HL-60/S4 (cell line): ENCODE data around the gene CCM2.

ENCODE experiments used
- in situ Hi-C: fragments of 300-500 bp; cut with MboI; formaldehyde crosslinking; loops from 2 replicates; pipeline ENCODE4 v1.14.3; 2022; ENCODE audit warnings: low sequenced_read_pairs

Gene CCM2

DNA sequence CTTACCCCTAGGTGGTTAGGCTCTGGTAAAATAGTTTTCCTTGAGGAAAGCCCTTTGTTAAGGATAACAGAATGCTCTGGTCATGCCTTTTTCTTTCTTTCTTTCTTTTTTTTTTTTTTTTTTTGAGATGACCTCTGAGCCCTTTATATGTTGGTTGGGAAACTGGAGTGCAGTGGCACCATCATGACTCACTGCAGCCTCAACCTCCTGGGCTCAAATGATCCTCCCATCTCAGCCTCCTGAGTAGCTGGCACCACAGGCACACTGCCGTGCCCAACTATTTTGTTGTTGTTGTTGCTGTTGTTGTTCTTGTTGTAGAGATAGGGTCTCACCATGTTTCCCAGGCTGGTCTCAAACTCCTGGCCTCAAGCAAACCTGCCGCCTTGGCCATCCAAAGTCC is 61.4 kb downstream of the CCM2 start:
- in situ Hi-C loops: no loop called here

DNA sequence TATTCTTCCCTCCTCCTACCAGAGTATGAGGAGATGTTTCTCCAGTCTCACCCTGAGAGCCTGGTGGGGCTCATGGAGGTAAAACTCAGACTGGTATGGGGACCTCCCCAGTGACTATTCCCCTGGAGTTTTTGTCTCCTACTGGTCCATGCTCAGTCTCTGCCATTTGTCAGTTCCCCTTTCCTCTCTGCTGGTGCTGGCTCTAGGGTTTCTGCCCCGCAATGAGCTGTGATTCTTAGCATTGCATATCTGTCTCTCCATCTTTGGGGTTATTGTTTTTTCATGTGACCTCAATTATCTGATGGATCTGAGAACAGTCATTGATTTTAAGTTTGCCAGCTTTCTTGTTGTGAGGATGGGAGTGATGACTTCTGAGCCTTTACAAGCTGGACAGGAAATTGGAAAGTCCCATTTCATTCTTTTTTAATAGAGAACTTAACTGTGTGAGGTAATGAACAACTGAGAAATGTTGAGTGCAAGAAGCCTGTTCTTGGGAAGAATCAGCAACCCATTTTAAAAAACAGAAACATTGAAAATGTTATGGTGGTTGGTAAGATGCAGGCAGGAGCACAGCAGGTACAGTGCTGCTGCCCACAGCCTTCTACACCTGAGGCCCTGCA is 61.9 kb downstream of the CCM2 start:
- in situ Hi-C loops: no loop called here

DNA sequence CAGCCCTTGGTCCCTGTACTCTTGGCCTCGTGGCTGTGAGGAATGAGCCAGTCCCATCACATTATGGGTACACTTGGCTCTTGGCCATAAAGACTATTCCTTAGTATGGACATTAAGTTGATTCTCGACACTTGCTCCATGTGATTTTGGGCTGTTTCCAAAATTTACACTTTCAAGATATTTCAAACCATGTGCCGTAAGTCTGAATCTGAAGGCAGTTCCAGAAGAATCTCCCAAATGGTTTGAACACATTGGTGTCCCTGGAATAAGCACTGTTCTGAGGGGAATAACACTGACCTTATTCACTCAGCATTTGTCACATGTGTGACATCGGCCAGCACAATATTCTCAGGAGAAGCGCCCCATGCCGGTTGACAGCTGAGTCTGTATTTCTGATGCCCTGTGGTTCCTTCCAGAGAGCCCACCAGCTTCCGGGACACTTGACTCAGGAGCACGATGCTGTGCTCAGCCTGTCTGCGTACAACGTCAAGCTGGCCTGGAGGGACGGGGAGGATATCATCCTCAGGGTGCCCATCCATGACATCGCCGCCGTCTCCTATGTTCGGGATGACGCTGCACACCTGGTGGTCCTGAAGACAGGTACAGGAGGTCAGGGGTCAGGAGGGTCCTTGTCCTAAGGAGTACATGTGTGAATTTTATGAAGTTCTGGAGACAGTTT is 64.2 kb downstream of the CCM2 start:
- in situ Hi-C loops: no loop called here

DNA sequence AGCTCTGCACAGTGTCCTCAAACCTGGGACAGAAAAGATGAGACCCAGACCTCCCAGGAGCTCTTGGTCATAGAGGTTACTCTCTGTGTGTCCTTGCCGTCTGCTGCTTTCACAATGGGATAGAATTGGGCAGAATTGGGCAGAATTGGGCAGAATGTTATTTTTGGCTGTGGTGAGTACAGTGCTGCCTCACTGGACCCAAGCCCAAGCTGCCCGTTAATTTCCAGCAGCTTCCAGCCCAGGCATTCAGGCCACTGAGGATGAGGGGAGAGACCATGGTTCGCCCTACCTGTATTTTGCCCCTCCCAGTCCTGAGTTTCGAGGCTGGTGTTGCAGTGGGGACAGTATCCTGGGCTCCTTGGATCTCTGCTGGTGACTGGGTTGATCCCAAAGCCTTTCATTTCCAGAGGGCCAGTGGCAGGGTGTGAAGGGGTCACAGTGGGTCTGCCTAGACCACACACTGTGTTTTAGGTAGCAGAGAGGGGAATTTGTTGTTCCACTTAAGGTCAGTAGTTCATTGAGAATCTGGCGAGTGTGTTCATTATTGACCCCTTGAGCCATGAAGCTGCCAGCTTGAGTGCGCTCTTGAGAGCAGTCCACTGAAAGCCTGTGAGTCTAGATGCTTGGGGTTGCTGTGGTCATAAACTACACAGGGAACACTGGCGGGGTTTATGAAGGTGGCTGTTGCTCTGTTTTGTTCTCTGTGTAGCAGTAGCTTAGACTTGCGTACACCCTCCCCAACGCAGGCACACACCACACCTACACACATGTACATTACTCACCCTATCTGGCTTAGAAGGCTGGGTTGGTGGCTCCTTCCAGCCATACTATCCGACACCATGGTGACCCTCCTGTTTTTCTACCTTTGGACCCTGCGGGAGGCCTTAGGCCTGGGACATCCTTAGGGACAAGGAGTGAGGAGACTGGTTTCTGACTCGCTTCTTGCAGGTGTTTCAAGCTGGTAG is 65.3 kb downstream of the CCM2 start:
- in situ Hi-C loops: no loop called here

DNA sequence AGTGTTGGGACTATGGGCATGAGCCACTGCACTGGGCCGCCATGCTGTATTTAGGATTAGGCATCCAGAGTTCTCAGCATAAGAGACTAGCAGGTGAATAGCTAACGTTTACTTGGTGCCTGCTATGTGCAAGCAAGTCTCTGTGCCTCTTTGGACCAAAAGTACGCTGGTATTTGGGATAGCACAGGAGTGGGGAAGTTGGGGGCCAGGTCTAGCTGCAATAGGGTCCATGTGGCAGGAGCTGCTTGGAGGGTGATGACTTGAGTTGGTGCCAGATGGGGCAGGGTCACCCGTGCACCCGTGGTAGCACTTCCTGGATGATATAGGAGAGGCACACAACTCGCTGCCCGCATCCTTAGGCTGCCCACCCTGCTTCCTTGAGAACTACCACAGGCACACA is 66.4 kb downstream of the CCM2 start:
- in situ Hi-C loops: no loop called here

DNA sequence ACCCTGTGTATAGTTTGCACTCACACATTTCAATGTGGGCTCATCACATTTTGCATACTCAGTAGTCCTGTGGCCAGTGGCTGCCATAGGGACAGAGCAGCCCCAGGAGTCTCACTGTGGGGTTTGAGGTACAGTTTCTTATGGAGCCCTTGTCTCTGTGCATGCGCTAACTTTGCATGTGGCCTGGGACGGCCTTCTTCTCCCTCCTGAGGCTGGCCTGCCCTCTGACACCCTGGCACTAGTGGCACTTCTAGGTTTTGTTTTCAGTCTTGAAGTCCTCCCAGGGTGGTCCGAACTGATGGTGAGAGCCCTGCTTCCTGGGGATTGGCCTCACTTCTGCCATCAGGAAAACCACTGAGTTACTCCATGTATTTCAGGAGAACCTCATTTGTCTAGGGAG is 67.6 kb downstream of the CCM2 start:
- in situ Hi-C loops: no loop called here

DNA sequence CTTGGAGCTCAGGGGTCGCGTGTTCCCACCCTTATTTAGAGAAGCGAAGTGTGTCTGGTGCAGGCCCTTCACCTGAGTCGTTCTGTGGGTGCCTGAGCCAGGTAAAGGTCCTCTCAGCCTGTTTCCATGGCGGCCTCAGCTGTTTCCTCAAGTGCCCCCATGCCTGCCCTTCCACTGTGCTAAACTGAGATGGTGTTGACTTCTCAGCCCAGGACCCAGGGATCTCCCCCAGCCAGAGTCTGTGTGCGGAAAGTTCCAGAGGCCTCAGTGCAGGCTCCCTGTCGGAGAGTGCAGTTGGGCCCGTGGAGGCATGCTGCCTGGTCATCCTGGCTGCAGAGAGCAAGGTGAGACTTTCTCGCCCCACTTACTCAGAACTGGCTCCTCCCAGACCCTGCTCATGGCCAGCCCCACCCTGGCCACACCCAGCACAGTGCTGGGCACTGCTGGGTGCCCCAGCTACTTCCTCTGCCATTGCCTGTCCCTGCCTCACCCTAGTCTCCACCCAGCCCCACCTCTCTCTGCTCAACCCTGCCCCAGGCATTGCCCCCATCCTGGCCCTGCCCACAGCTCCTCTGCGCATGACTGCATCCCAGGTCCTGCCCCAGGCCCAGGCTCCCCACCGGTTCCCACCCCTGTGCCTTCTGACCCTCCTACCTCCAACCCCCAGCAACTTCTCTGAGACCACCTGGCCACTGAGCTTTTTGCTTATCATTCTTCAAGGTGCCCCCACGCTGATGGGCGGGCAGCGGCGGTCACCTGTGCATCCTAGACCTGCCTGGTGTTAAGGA is 68.4 kb downstream of the CCM2 start:
- in situ Hi-C loops: no loop called here

DNA sequence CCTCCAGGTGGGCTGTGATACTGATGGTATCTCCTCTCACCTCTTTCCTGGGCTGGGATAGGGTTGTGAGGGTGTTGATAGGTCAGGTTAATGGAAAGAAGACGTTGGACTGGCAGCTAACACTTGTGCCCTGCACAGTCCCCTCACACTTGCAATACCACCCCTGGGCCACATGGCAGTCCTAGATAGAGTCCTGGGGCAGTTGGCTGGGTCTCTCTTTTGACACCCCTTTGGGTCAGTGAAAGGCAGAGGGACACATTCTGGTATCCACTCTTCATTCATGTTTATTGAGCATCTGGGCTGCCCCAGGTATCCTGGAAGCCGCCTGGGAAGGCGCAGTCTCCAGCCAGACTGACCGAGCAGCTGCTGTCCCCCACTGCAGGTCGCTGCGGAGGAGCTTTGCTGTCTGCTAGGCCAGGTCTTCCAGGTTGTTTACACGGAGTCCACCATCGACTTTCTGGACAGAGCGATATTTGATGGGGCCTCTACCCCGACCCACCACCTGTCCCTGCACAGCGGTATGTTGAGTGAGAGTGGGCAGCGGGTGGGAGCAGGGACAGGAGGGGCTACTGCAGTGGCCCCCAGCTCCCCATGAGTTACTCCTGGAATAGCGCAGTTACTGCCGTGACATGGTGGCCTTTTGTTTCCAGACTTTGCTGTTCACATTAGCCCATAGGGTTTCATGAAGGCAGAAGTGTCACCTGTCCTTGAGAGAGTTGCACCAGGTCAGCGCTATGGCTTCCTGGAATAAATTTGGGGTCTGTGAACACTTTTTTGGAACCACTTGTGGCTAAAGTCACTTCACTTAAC is 69.6 kb downstream of the CCM2 start:
- in situ Hi-C loops: no loop called here

DNA sequence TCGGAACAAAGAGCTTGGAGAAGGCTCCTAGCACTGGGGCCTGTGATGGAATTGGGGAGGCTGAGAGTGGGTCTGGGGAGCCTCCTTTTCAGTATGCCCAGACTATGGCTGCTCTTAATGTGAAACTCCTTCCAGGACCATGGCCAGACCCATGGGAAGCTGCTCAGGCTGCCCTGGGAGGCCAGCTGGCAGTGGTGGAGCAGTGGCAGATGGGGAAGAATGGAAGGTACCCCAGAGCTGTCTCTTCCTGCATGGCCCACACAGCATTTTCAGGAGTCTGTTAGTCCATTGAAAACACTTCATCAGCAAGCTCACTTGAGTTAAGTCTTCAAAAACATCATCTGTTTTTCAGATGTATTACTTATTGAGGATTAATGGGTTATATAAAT is 70.2 kb downstream of the CCM2 start:
- in situ Hi-C loops: no loop called here

DNA sequence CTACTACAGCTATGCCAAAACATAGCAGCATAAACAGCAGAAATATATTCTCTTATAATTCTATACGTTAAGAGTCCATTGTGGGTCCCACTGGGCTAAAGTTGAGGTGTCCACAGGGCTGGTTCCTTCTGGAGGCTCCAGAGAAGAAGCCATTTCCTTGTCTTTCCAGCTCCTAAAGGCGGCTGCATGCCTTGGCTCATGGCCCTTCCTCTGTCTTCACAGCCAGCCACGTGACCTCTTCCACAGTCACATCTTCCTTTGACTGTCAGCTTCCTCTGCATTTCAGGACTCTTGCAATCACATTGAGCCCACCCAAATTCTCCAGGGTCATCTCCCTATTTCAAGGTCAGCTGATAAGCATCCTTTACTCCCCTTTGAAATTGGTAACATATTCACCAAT is 71.5 kb downstream of the CCM2 start:
- in situ Hi-C loops: no loop called here

DNA sequence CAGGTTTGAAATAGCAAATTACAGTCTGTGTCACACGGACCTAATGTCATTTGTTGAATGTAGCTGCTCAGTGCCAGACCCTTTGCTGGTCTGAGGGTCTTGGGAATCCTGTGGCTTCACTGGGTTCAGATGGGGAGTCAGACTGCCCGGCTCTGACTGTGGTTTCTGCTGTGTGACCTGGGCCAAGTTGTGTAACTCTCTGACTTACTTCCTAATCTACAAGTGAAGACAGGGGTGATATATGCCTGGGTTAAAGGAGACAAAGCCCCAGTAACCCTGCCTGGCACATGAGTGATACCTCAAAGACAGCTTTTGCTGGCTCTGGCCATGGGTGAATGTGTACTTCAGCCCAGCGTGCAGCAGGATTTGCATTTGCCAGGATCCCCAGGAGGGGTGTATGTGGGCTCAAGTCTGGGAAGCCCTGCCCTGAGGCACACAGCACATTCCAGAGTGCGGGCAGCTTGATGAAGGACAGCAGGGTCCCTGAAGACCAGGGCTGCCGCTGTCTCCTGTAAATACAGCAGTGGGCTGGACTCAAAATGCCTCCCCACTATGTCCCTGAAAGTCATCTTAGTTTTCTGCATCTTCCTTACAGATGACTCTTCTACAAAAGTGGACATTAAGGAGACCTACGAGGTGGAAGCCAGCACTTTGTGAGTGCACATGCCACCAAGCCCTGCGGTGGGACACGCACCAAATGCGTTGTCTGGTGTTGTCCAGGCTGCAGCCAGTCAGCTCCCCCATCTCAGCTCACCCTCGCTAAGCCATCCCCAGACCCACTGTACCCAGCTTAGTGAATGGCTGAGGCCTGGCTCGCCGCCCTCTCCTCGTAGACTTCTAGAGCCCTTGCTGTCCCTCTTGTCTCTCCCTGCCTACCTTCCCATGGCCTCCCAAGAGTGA is 72.4 kb downstream of the CCM2 start:
- in situ Hi-C loops: no loop called here

DNA sequence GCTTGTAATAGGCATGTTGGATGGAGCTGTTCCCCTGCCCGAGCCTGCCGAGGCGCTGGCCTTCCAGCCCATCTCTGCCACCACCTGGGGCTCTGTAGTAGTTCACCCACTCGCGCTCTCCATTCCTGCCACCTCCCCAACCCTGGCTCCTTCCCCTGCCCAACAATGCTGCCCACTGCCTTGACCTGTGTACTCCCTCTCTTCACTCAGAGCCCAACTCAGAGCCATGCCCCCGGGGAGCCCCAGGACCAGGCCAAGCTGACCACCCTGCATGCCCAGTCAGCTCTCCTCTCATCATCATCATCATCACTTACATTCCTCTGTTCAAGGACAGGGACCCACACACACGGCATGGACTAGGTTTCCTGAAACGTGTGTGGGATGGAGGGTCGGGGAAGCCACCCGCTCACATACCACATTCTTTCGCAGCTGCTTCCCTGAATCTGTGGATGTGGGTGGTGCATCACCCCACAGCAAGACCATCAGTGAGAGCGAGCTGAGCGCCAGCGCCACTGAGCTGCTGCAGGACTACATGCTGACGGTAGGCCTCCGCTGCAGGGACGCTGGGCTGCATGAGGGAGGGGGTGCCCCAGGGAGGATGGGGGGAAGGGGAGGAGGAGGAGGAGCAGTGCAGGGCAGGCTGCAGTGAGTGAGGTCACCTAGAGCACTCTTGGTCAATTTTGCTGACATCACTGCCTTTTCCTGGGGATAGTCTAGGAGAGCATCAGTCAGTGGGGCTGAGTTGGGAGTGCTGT is 73.2 kb downstream of the CCM2 start:
- in situ Hi-C loops: no loop called here

DNA sequence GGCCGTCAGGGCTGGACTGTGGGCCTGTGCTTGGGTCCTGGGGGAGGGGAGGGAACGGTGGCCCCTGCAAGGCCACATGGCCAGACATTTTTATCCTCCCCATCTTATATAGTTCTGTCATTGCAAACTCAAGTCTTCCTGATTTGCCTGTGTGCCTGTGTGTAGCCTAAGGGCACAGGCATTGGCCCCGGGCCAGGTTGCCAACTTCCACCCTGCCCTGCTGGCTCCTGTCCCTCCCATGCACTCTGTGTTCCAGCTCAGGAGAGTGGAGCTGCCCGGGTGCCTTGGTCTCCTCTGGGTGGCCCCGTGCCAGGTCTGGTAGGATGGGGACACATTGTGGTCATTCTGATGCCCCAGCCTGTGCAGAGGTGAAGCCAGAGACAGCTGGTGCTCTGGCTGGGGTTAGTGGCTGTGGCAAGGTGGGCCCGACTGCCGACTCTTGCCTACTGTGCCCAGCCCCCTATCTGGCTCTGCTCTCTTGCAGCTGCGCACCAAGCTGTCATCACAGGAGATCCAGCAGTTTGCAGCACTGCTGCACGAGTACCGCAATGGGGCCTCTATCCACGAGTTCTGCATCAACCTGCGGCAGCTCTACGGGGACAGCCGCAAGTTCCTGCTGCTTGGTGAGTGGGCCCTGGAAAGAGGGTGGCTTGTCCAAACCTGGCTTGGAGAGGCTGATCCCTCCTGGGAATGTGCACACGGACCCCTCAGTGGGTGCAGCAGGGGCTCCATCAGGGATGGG is 74.0 kb downstream of the CCM2 start:
- in situ Hi-C loops: no loop called here

DNA sequence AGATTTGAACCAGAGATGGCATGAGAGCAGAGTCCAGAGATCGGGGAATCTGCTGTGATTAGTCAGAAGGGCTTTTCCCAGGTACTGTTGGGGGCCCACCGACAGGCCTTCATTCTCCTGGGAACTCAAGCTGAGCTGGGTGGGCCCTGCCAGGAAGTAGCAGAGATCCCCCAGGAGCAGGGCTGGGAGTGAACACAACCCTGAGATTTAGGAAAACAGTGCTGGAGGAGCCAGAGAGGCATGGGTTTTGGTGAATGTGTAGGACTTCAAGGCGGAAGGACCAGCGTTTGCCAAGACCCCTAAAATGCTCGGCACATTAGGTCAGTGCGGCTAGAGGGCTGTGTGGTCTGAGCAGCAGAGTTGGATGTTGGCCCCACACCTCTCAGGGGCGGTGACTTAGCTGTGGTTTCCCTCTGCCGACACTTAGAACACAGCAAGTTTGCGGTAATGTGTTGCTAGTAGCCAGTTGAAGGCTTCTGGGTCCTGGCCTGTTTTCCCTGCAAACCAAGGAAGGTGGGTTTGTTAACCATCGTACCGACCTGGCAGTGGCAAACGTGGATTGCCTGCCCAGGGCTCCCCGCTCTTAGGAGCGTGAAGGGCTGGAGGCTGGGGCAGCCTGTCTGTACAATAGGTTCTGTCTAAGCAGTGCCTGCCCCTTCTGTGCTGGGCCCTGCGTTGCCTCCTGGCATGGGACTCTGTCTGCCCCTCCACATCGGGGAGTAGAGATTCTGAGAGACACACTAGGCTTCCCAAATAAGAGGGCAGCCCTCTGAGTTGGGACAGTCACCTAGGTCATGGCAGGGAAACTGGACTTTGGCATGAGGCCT is 74.7 kb downstream of the CCM2 start:
- in situ Hi-C loops: no loop called here

DNA sequence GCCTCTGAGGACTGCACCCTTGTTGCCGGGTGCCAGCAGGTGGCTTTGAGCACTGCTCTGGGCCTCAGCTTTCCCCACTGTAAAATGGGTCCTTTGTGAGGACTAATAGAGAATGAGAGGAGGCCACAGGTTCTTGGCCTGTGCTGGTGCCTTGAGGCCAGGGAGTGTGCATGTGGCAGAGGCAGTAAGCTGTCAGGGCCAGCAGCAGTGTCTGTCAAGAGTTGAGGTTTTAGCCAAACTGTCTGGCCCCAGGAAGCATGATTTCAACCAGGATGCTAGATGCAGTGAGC is 75.3 kb downstream of the CCM2 start:
- in situ Hi-C loops: no loop called here

DNA sequence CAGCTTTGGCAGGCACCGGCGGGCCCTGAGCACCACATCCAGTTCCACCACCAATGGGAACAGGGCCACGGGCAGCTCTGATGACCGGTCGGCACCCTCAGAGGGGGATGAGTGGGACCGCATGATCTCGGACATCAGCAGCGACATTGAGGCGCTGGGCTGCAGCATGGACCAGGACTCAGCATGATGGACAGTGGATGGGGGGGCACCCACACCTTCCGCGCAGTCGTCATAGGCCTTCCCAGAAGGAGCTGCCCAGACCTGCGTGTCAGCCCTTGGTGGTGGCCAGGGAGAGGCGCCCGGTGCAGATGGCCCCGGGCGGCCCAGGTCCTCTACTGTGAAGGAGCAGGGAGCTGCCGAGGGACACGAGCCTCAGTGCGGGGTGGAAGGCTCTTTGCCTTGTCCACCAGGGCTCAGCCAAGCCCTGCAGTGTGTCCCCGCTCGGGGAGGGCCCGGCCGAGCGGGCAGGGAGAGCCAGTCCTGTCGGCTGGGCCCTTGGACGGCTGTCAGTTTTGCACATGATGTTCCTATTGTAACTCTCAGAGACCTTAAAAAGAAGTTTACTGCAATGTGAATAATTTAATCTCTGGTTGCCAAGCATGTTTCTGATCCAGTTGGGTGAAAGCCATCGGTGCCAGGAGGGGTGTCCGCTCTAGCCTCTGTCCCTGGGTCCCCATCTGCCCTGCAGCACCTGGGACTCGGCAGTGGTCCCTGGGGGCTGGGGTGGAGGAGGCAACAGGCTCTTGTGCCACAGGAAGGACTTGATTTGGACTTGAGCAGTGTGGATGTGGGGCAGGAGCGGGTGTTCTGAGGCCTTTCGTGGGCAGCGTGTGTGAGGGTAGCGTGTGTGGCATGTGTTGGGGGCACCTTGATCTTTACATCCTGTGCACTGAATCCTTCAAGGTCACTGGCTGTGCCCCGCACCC is 76.1 kb downstream of the CCM2 start:
- in situ Hi-C loops: no loop called here
